ENCODE results near the gene FAT1. TPM values are rescaled to one million over a fixed set of nuclear protein-coding genes. Genes with fewer than 3 reads are reported as not detected.

Gene FAT1
- total and polyA plus RNA-seq, 9 of the 15 experiments (the other 6 are each of a cell fraction or from before 2014, with no cell fraction given), result 6.0 to 38.4 (median 21.4) TPM

DNA sequence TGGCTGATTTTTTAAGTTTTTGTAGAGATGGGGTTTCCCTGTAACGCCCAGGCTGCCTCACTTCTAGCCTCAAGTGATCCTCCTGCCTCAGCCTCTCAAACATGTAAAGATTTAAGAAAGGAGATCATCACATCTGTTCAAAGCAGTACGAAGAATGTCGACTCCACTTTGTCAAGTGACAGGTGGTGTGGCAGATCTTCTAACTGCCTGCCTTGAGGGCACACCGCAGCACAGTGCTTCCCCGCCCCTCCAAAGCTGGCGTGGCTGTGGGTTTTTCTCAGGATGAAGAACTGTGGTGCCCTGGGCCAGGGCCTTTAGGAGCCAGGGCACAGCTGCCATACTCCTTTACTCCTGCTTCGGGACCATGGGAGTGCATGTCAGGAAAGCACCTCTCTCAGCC lies 125.0 kb downstream of the FAT1 start (continued):
- TF ChIP-seq HNRNPK (IDR thresholded peaks at IDR 0.05; ENCODE audit: low read depth, low read length, poor library complexity, severe bottlenecking), result no peak

DNA sequence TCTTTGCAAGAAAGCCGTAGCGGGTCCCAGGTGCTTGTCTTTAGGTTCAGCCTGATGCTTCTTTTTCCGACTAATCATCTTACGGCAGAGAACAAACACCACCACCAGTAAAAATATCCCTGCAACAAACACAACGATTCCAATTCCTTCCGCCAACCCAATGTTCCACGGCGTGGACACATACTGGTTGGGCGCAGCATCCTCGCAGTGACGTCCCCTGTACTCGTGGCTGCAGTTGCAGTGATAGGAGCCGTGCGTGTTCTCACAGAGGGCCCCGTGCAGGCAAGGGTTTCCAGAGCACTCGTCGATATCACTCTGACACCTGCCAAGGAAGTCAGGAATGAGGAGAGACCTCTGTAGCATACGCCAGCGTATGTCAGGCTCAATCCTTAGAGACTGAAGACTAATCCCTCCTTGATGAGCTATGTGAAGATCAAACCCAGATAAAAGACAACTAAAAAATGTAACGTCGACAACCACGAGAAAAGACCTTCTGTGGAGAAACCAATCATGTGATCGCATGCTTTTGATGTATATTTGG lies 126.7 kb downstream of the FAT1 start:
- Histone ChIP-seq H3K79me2 (ENCODE audit: control insufficient read depth, insufficient read depth, low read length) (no peaks in the 10 kb centered on the region), H3K4me1 (replicated peaks in 1 of 2; ENCODE audit: control insufficient read depth in 2 of 2, insufficient read depth in 2 of 2, low read length in 2 of 2) (no peaks in the 10 kb centered on the region), H3K27me3 (ENCODE audit: control insufficient read depth in 2 of 2, insufficient read depth in 2 of 2, low read length in 2 of 2) (no peaks in the 10 kb centered on the region), H3K9ac (ENCODE audit: insufficient read depth in 1 of 2, low read depth in 2 of 2, low read length in 2 of 2) (no peak overlapping the region), H2AFZ (ENCODE audit: low read depth, low read length) (no peak overlapping the region), H3K4me2 (ENCODE audit: insufficient read depth, low read length) (no peak overlapping the region), H3K9me3 (replicated peaks; ENCODE audit: control insufficient read depth, insufficient read depth, low read depth, low read length) (no peaks in the 10 kb centered on the region), H3K9me1 (ENCODE audit: control insufficient read depth, insufficient read depth, low read length) (no peaks in the 10 kb centered on the region), H3K36me3 (ENCODE audit: control insufficient read depth, insufficient read depth, low read length) (peaks cover 29% of the 10 kb centered on the region), H3K27ac (ENCODE audit: extremely low read depth, low read depth, low read length) (no peak overlapping the region), H3K4me3 (no peak overlapping the region), H4K20me1 (replicated peaks; ENCODE audit: control insufficient read depth, insufficient read depth, low read length) (no peaks in the 10 kb centered on the region)
- DNase-seq (ENCODE audit: extremely low read depth in 1 of 4, low spot score in 3 of 4), result no peak
- no peak for ATAC-seq
- intact Hi-C loops (cut with micrococcal nuclease), result no loop called here
- in situ Hi-C loops (cut with MboI), result loop anchor here (10.0 kb wide), 1 partner anchor 302 kb away; no protein-coding TSS in a partner anchor
- 72% methylated on average over 23 of the region's 23 CpGs for WGBS (ENCODE audit: insufficient coverage, low coverage, missing lambda C conversion rate)
- no peak for FAIRE-seq
- TF ChIP-seq IRF2 (CRISPR knock-in tag; IDR thresholded peaks at IDR 0.05), result no peak
- TF ChIP-seq, protein P1, sequence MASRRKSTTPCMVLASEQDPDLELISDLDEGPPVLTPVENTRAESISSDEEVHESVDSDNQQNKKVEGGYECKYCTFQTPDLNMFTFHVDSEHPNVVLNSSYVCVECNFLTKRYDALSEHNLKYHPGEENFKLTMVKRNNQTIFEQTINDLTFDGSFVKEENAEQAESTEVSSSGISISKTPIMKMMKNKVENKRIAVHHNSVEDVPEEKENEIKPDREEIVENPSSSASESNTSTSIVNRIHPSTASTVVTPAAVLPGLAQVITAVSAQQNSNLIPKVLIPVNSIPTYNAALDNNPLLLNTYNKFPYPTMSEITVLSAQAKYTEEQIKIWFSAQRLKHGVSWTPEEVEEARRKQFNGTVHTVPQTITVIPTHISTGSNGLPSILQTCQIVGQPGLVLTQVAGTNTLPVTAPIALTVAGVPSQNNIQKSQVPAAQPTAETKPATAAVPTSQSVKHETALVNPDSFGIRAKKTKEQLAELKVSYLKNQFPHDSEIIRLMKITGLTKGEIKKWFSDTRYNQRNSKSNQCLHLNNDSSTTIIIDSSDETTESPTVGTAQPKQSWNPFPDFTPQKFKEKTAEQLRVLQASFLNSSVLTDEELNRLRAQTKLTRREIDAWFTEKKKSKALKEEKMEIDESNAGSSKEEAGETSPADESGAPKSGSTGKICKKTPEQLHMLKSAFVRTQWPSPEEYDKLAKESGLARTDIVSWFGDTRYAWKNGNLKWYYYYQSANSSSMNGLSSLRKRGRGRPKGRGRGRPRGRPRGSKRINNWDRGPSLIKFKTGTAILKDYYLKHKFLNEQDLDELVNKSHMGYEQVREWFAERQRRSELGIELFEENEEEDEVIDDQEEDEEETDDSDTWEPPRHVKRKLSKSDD (conservative IDR thresholded peaks at IDR 0.05; ENCODE audit: low read length), result no peak
- CTCF ChIA-PET (ENCODE audit: low intra/inter-chr PET ratio), result interaction anchor here (0.7 kb wide), 1 partner anchor 74 kb away, joined by 3 read pairs; no protein-coding TSS in a partner anchor
- no TSS peak for BruUV-seq (replicated peaks)
- POLR2A ChIA-PET, result no interaction called here
